K562 (cell line): Measurements from ENCODE around the gene CHCT1. TPM values are rescaled to one million over a fixed set of nuclear protein-coding genes. Genes with fewer than 3 reads are reported as not detected.
A peak's percentile ranks its signal among the peaks of the same experiment; 100 is the strongest.

Experiments
- ATAC-seq: fragments of 200-7000 bp; cut with Tn5 transposase; 3 replicates; pipeline ENCODE4 v1.9.1; 2020; ENCODE audit warnings: moderate library complexity
- BruUV-seq: library from RNA; stranded (reverse); fragments of 400-500 nt; replicated peaks from 2 replicates; lab custom pipeline; 2021; lab: Mats Ljungman, UMichigan
- CTCF ChIA-PET: fragments of 300-600 bp; formaldehyde crosslinking; extraction: SDS; loops from one replicate; lab custom pipeline; 2021; ENCODE audit warnings: low intra/inter-chr PET ratio; lab: Yijun Ruan, JAX
- POLR2A ChIA-PET: fragments of 300-600, 350-650 bp; sonication (Branson Sonifier 250); formaldehyde crosslinking; extraction: SDS; loops from one replicate; lab custom pipeline; 2021; ENCODE audit warnings: antibody characterized with exemption, inconsistent platforms; lab: Yijun Ruan, JAX
- DNase-seq, 4 experiments: peaks; one replicate each; pipeline versions ENCODE4 v3.0.0 to v3.0.0-alpha.2; 2011 to 2018; ENCODE audit warnings: low spot score in 3 of 4, mixed read lengths in 3 of 4; ENCODE audit errors: extremely low read depth in 1 of 4
- FAIRE-seq: peaks from 2 replicates; lab custom pipeline; 2011; peaks lifted over from hg19 to GRCh38; lab: Jason Lieb, UNC
- H2AFZ ChIP-seq: 2 replicates; pipeline ENCODE4 v1.6.0; 2011; ENCODE audit warnings: low read depth, low read length, control low read depth, inconsistent platforms
- H3K27ac ChIP-seq: fragments of 200-600 bp; 3 replicates; pipeline ENCODE4 v1.8.0; 2011; ENCODE audit warnings: low read depth, mild to moderate bottlenecking, control low read depth, inconsistent platforms, low read length, moderate library complexity, mixed read lengths; ENCODE audit errors: extremely low read depth
- H3K27me3 ChIP-seq, 2 experiments: fragments of 300-600 bp in 1 of 2; 2 replicates in 1 of 2; 3 replicates in 1 of 2; pipeline versions ENCODE4 v1.6.0 to v1.8.0; 2011; ENCODE audit warnings: inconsistent platforms in 2 of 2, low read length in 2 of 2, mild to moderate bottlenecking in 1 of 2, mixed read lengths in 1 of 2, moderate library complexity in 1 of 2; ENCODE audit not compliant: control insufficient read depth in 2 of 2, insufficient read depth in 2 of 2
- H3K36me3 ChIP-seq: fragments of 300-600 bp; 3 replicates; pipeline ENCODE4 v1.8.0; 2011; ENCODE audit warnings: mild to moderate bottlenecking, low read length, inconsistent platforms; ENCODE audit not compliant: control insufficient read depth, insufficient read depth
- H3K4me1 ChIP-seq, 2 experiments: fragments of 200-600 bp in 1 of 2; replicated peaks in 1 of 2; 2 replicates in 1 of 2; 3 replicates in 1 of 2; pipeline versions ENCODE4 v1.5.1 to v1.8.0; 2011; ENCODE audit warnings: inconsistent platforms in 2 of 2, low read length in 2 of 2, mild to moderate bottlenecking in 1 of 2, mixed read lengths in 1 of 2, moderate library complexity in 1 of 2; ENCODE audit not compliant: control insufficient read depth in 2 of 2, insufficient read depth in 2 of 2
- H3K4me2 ChIP-seq: 2 replicates; pipeline ENCODE4 v1.6.1; 2011; ENCODE audit warnings: low read length, control low read depth, inconsistent platforms, mixed read lengths; ENCODE audit not compliant: insufficient read depth
- H3K4me3 ChIP-seq: fragments of 200-600 bp; sonication (generic), shearing (Covaris generic); 2 replicates; pipeline ENCODE4 v1.5.1; 2016; ENCODE audit warnings: control low read depth, inconsistent platforms
- H3K79me2 ChIP-seq: fragments of 200-600 bp; 3 replicates; pipeline ENCODE4 v1.8.0; 2011; ENCODE audit warnings: low read length, inconsistent platforms; ENCODE audit not compliant: control insufficient read depth, insufficient read depth
- H3K9ac ChIP-seq, 2 experiments: 2 replicates each; pipeline versions ENCODE4 v1.6.0 to v1.6.1; 2011; ENCODE audit warnings: low read depth in 2 of 2, low read length in 2 of 2, control low read depth in 1 of 2, inconsistent platforms in 1 of 2, mild to moderate bottlenecking in 1 of 2, mixed read lengths in 1 of 2; ENCODE audit not compliant: insufficient read depth in 1 of 2
- H3K9me1 ChIP-seq: one replicate; pipeline ENCODE4 v1.6.0; 2011; ENCODE audit warnings: inconsistent platforms, mild to moderate bottlenecking, low read length, moderate library complexity; ENCODE audit not compliant: control insufficient read depth, insufficient read depth
- H3K9me3 ChIP-seq: replicated peaks from 2 replicates; pipeline ENCODE4 v1.5.1; 2011; ENCODE audit warnings: low read depth, low read length, inconsistent platforms; ENCODE audit not compliant: control insufficient read depth, insufficient read depth
- H4K20me1 ChIP-seq: replicated peaks from 2 replicates; pipeline ENCODE4 v1.6.1; 2011; ENCODE audit warnings: low read length, inconsistent platforms, mixed read lengths; ENCODE audit not compliant: control insufficient read depth, insufficient read depth
- ARID3A ChIP-seq: IDR thresholded peaks from 2 replicates; pipeline ENCODE4 v1.6.1; 2012; ENCODE audit warnings: low read depth, low read length, improper control_type of control experiment, borderline replicate concordance
- WGBS: fragments of 100-300 bp; shearing (Covaris generic); methylation state at CpG from one replicate; pipeline ENCODE4 v1.1.6; 2016; ENCODE audit warnings: low coverage, mixed read lengths; ENCODE audit not compliant: insufficient coverage; ENCODE audit errors: missing lambda C conversion rate; 5-methylcytosine and 5-hydroxymethylcytosine counted together
- in situ Hi-C: fragments of 300-500 bp; cut with MboI; formaldehyde crosslinking; loops from 4 replicates; pipeline ENCODE4 v1.15.0; 2018; ENCODE audit warnings: inconsistent platforms, mixed read lengths
- intact Hi-C: fragments of 100-400 bp; cut with micrococcal nuclease; formaldehyde crosslinking; loops from 2 replicates; pipeline ENCODE4 v1.14.2; 2022
- polyA plus RNA-seq, 8 experiments: library from polyadenylated mRNA; depleted of rRNA in 4 of 8; stranded (reverse) in 5 of 8; unstranded in 3 of 8; fragments of >200 nt; fragmentation: Nextera tagmentation in 2 of 8; fragmentation: Illumina TruSeq in 1 of 8; extraction: Ambion mirVana in 2 of 8; extraction: Trizol in 1 of 8; gene quantifications; 2 replicates each; pipeline versions ENCODE4 v1.2.1 to v1.2.3, GENCODE V29; 2011 to 2014; ENCODE audit warnings: inconsistent platforms in 1 of 8, missing spikeins in 1 of 8
- total RNA-seq, 7 experiments: library from RNA; depleted of rRNA in 6 of 7; stranded (reverse); fragments of >200 nt in 6 of 7; fragmentation: Illumina TruSeq in 2 of 7; extraction: Trizol in 2 of 7; gene quantifications; 2 replicates each; pipeline versions ENCODE4 v1.2.1 to v1.2.3, GENCODE V29; 2011 to 2021; ENCODE audit warnings: low replicate concordance in 1 of 7
- TF ChIP-seq, protein P1 (sequence below), 3 experiments: fragments of 200-800 bp in 1 of 3; fragments of 250-450 bp in 1 of 3; fragments of 450-650 bp in 1 of 3; sonication (Bioruptor Pico) in 1 of 3; sonication (Bioruptor generic) in 1 of 3; formaldehyde crosslinking in 1 of 3; IDR thresholded peaks; 2 replicates each; pipeline versions ENCODE4 v1.6.1 to v1.8.0; 2016 to 2022; ENCODE audit warnings: mild to moderate bottlenecking in 2 of 3, missing genetic modification characterization in 2 of 3, missing compliant biosample characterization in 1 of 3, moderate library complexity in 1 of 3

CHCT1 gene
- total and polyA plus RNA-seq, 9 of the 15 experiments (the other 6 are each of a cell fraction or from before 2014, with no cell fraction given): not detected

DNA sequence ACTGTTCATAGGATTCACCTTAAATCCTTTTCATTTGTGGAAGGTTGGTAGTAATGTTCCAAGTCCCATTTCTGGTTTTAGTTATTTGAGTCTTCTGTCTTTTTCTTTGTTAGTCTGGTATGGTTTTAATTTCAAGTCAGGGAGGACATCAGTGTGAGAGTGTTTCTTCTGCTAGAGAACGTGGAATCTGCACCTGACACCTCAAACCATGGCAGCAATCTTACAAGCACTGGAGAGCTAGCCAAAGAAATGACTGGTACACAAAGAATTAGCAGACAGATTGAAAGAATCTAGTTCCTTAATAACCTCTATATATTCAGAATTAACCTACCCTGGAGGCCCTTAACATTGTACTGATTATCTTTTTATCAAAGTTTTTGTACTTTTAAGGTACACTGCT, 50.2 kb downstream of the CHCT1 start:
- Histone ChIP-seq H3K4me1 (peaks cover 2 to 8% of the 10 kb centered on the region in 2 experiments; a peak in 3 of 5 replicates), H3K9ac (no peak overlapping the region), H3K9me3 (peaks cover 3% of the 10 kb centered on the region; the same call in 1 of the 2 replicates), H4K20me1 (no peaks in the 10 kb centered on the region), H3K27ac (no peak overlapping the region), H3K9me1 (no peaks in the 10 kb centered on the region), H3K4me2 (no peak overlapping the region), H3K27me3 (no peaks in the 10 kb centered on the region), H2AFZ (no peak overlapping the region), H3K4me3 (no peak overlapping the region), H3K36me3 (peaks cover 6% of the 10 kb centered on the region; the same call in 2 of the 3 replicates), H3K79me2 (no peaks in the 10 kb centered on the region)
- WGBS: 95% methylated on average over 1 of the region's 1 CpG
- in situ Hi-C loops: no loop called here
- ATAC-seq (no peak), DNase-seq (no peak), FAIRE-seq (no peak)
- BruUV-seq: no TSS peak
- ChIA-PET POLR2A (no interaction called here), CTCF (no interaction called here)
- TF ChIP-seq, protein P1, sequence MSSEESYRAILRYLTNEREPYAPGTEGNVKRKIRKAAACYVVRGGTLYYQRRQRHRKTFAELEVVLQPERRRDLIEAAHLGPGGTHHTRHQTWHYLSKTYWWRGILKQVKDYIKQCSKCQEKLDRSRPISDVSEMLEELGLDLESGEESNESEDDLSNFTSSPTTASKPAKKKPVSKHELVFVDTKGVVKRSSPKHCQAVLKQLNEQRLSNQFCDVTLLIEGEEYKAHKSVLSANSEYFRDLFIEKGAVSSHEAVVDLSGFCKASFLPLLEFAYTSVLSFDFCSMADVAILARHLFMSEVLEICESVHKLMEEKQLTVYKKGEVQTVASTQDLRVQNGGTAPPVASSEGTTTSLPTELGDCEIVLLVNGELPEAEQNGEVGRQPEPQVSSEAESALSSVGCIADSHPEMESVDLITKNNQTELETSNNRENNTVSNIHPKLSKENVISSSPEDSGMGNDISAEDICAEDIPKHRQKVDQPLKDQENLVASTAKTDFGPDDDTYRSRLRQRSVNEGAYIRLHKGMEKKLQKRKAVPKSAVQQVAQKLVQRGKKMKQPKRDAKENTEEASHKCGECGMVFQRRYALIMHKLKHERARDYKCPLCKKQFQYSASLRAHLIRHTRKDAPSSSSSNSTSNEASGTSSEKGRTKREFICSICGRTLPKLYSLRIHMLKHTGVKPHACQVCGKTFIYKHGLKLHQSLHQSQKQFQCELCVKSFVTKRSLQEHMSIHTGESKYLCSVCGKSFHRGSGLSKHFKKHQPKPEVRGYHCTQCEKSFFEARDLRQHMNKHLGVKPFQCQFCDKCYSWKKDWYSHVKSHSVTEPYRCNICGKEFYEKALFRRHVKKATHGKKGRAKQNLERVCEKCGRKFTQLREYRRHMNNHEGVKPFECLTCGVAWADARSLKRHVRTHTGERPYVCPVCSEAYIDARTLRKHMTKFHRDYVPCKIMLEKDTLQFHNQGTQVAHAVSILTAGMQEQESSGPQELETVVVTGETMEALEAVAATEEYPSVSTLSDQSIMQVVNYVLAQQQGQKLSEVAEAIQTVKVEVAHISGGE (CRISPR knock-in tag; IDR thresholded peaks at IDR 0.05): peak in 1 of 3 experiments; percentile 55; a peak in 1 of 6 replicates
- TF ChIP-seq ARID3A: no peak
- intact Hi-C loops: no loop called here
